ENCODE data around the gene RFX2. TPM values are rescaled to one million over a fixed set of nuclear protein-coding genes. Genes with fewer than 3 reads are reported as not detected.

RFX2 gene
- total and polyA plus RNA-seq, 2 donors from 2014 or later, result 4.6 to 12.6 TPM

GRCh38 chr19:6042776-6043726, 67.2 kb downstream of the RFX2 start:
- Histone ChIP-seq H3K9me3 (ENCODE audit: control insufficient read depth in 2 of 3, insufficient read depth in 1 of 3, low read length in 3 of 3) (no peaks in the 10 kb centered on the region), H3K36me3 (ENCODE audit: control insufficient read depth in 2 of 3, insufficient read depth in 3 of 3, low read length in 3 of 3) (no peaks in the 10 kb centered on the region), H3K27me3 (ENCODE audit: control insufficient read depth, insufficient read depth, low read length) (no peaks in the 10 kb centered on the region), H3K9ac (ENCODE audit: low read length in 3 of 3) (no peak overlapping the region), H3K4me1 (ENCODE audit: control insufficient read depth in 2 of 3, insufficient read depth in 2 of 3, low read depth in 1 of 3, low read length in 3 of 3) (no peaks in the 10 kb centered on the region), H3K27ac (ENCODE audit: low read depth in 2 of 2, low read length in 2 of 2) (no peak overlapping the region), H3K4me3 (ENCODE audit: low read length in 3 of 3) (no peak overlapping the region)
- DNase-seq, result peak in 1 of 5 donors; percentile 26
- no peak for TF ChIP-seq CTCF (IDR thresholded peaks at IDR 0.05; ENCODE audit: borderline replicate concordance, extremely low read depth, insufficient read depth)
- FAIRE-seq, result no peak
- intact Hi-C loops (cut with DNase I), result loop anchor here (5.0 kb wide), 1 partner anchor 94 kb away; the partner anchor contains the start of gene ACSBG2

GRCh38 chr19:6041991-6042481, 68.3 kb downstream of the RFX2 start:
- no peak for TF ChIP-seq CTCF (IDR thresholded peaks at IDR 0.05; ENCODE audit: borderline replicate concordance, extremely low read depth, insufficient read depth)
- intact Hi-C loops (cut with DNase I), result loop anchor here (5.0 kb wide), 1 partner anchor 95 kb away; the partner anchor contains the start of gene ACSBG2
- Histone ChIP-seq H3K4me1 (ENCODE audit: control insufficient read depth in 2 of 3, insufficient read depth in 2 of 3, low read depth in 1 of 3, low read length in 3 of 3) (no peaks in the 10 kb centered on the region), H3K27me3 (ENCODE audit: control insufficient read depth, insufficient read depth, low read length) (no peaks in the 10 kb centered on the region), H3K27ac (ENCODE audit: low read depth in 2 of 2, low read length in 2 of 2) (no peak overlapping the region), H3K9me3 (ENCODE audit: control insufficient read depth in 2 of 3, insufficient read depth in 1 of 3, low read length in 3 of 3) (no peaks in the 10 kb centered on the region), H3K9ac (ENCODE audit: low read length in 3 of 3) (no peak overlapping the region), H3K4me3 (ENCODE audit: low read length in 3 of 3) (no peak overlapping the region), H3K36me3 (ENCODE audit: control insufficient read depth in 2 of 3, insufficient read depth in 3 of 3, low read length in 3 of 3) (no peaks in the 10 kb centered on the region)
- FAIRE-seq, result no peak
- DNase-seq, result peak in 2 of 5 donors; percentile 19 to 29

GRCh38 chr19:6041071-6041470, 69.2 kb downstream of the RFX2 start:
- intact Hi-C loops (cut with DNase I), result loop anchor here (5.0 kb wide), 1 partner anchor 96 kb away; the partner anchor contains the start of gene ACSBG2
- DNase-seq (peak in 1 of 5 donors; percentile 22), FAIRE-seq (no peak)
- Histone ChIP-seq H3K36me3 (ENCODE audit: control insufficient read depth in 2 of 3, insufficient read depth in 3 of 3, low read length in 3 of 3) (no peaks in the 10 kb centered on the region), H3K27me3 (ENCODE audit: control insufficient read depth, insufficient read depth, low read length) (no peaks in the 10 kb centered on the region), H3K9me3 (ENCODE audit: control insufficient read depth in 2 of 3, insufficient read depth in 1 of 3, low read length in 3 of 3) (no peaks in the 10 kb centered on the region), H3K4me3 (ENCODE audit: low read length in 3 of 3) (no peak overlapping the region), H3K9ac (ENCODE audit: low read length in 3 of 3) (no peak overlapping the region), H3K27ac (ENCODE audit: low read depth in 2 of 2, low read length in 2 of 2) (no peak overlapping the region), H3K4me1 (ENCODE audit: control insufficient read depth in 2 of 3, insufficient read depth in 2 of 3, low read depth in 1 of 3, low read length in 3 of 3) (no peaks in the 10 kb centered on the region)
- TF ChIP-seq CTCF (IDR thresholded peaks at IDR 0.05; ENCODE audit: borderline replicate concordance, extremely low read depth, insufficient read depth), result no peak

Measured in kidney (tissue), 14 donors.